H1 (cell line): ENCODE results near the gene VEPH1. TPM values are rescaled to one million over a fixed set of nuclear protein-coding genes. Genes with fewer than 3 reads are reported as not detected.

Experiments
- CTCF ChIA-PET: fragments of 300-600 bp; sonication (Branson Sonifier 250); formaldehyde crosslinking; loops from one replicate; lab custom pipeline; 2021; ENCODE audit not compliant: partially characterized antibody; lab: Charles Lee
- POLR2A ChIA-PET: fragments of 300-600 bp; sonication (Branson Sonifier 250); formaldehyde crosslinking; loops from one replicate; lab custom pipeline; 2021; ENCODE audit warnings: inconsistent platforms; ENCODE audit not compliant: partially characterized antibody; lab: Charles Lee
- DNase-seq, 2 experiments: peaks; one replicate each; pipeline versions ENCODE4 v3.0.0 to v3.0.0-alpha.2; 2010 to 2022; ENCODE audit warnings: low spot score in 2 of 2, low read depth in 1 of 2, mixed read lengths in 1 of 2
- FAIRE-seq: peaks from 2 replicates; lab custom pipeline; 2011; peaks lifted over from hg19 to GRCh38; lab: Jason Lieb, UNC
- H2AFZ ChIP-seq: 2 replicates; pipeline ENCODE4 v1.8.1; 2012; ENCODE audit warnings: low read length, inconsistent platforms
- H2AK5ac ChIP-seq: 2 replicates; pipeline ENCODE4 v1.6.1; 2013; ENCODE audit warnings: low read depth, low read length
- H2BK120ac ChIP-seq: replicated peaks from 2 replicates; pipeline ENCODE3; 2013; ENCODE audit warnings: low read depth, low read length, inconsistent platforms
- H2BK12ac ChIP-seq: 2 replicates; pipeline ENCODE4 v1.6.1; 2013; ENCODE audit warnings: low read depth, low read length
- H2BK15ac ChIP-seq: 2 replicates; pipeline ENCODE4 v1.6.1; 2013; ENCODE audit warnings: low read length
- H2BK20ac ChIP-seq: 2 replicates; pipeline ENCODE4 v1.6.1; 2013; ENCODE audit warnings: low read length
- H2BK5ac ChIP-seq: 2 replicates; pipeline ENCODE4 v1.6.1; 2013; ENCODE audit warnings: low read depth, low read length
- H3K14ac ChIP-seq: 2 replicates; pipeline ENCODE4 v1.6.1; 2013; ENCODE audit warnings: inconsistent platforms; ENCODE audit not compliant: insufficient read length
- H3K18ac ChIP-seq: 2 replicates; pipeline ENCODE4 v1.6.1; 2013; ENCODE audit warnings: low read length; ENCODE audit errors: extremely low read depth
- H3K23ac ChIP-seq: 2 replicates; pipeline ENCODE4 v1.6.1; 2013; ENCODE audit warnings: inconsistent platforms; ENCODE audit not compliant: insufficient read length
- H3K23me2 ChIP-seq: 2 replicates; pipeline ENCODE4 v1.6.1; 2013; ENCODE audit warnings: low read depth, low read length
- H3K27ac ChIP-seq: 2 replicates; pipeline ENCODE4 v1.6.1; 2011; ENCODE audit warnings: low read depth, low read length, inconsistent platforms
- H3K27me3 ChIP-seq, 4 experiments: replicated peaks in 1 of 4; 1 replicate in 1 of 4; 2 replicates in 3 of 4; pipeline versions ENCODE4 v1.6.1 to v1.8.1; 2011 to 2013; ENCODE audit warnings: low read length in 3 of 4, mild to moderate bottlenecking in 3 of 4, inconsistent platforms in 2 of 4, mixed read lengths in 2 of 4, moderate library complexity in 1 of 4; ENCODE audit not compliant: control insufficient read depth in 3 of 4, insufficient read depth in 3 of 4; ENCODE audit errors: extremely low read depth in 1 of 4
- H3K36me3 ChIP-seq, 4 experiments: 2 replicates each; pipeline versions ENCODE4 v1.6.1 to v1.8.1; 2011 to 2013; ENCODE audit warnings: mild to moderate bottlenecking in 4 of 4, low read length in 3 of 4, moderate library complexity in 2 of 4, control low read depth in 1 of 4, inconsistent platforms in 1 of 4; ENCODE audit not compliant: insufficient read depth in 4 of 4, control insufficient read depth in 2 of 4
- H3K4ac ChIP-seq: replicated peaks from 2 replicates; pipeline ENCODE3; 2013; ENCODE audit warnings: low read length, low read depth, mixed read lengths, inconsistent platforms; ENCODE audit not compliant: insufficient read length
- H3K4me1 ChIP-seq, 4 experiments: replicated peaks in 1 of 4; 1 replicate in 1 of 4; 2 replicates in 3 of 4; pipeline versions ENCODE4 v1.6.1 to v1.8.1; 2011 to 2013; ENCODE audit warnings: low read length in 3 of 4, inconsistent platforms in 2 of 4, mixed read lengths in 1 of 4; ENCODE audit not compliant: insufficient read depth in 4 of 4, control insufficient read depth in 3 of 4
- H3K4me2 ChIP-seq, 2 experiments: 2 replicates each; pipeline versions ENCODE4 v1.6.1 to v1.8.1; 2011 to 2013; ENCODE audit warnings: low read depth in 2 of 2, low read length in 2 of 2, control low read depth in 1 of 2, inconsistent platforms in 1 of 2, mild to moderate bottlenecking in 1 of 2; ENCODE audit not compliant: insufficient read depth in 1 of 2
- H3K4me3 ChIP-seq, 4 experiments: fragments of 200-600, 300-600 bp in 1 of 4; sonication (generic), shearing (Covaris generic), sonication (Bioruptor Twin) in 1 of 4; 2 replicates each; pipeline versions ENCODE4 v1.5.1 to v1.8.1; 2011 to 2016; ENCODE audit warnings: low read length in 4 of 4, low read depth in 3 of 4, control low read depth in 2 of 4, inconsistent platforms in 2 of 4, mild to moderate bottlenecking in 2 of 4, mixed read lengths in 1 of 4, moderate library complexity in 1 of 4; ENCODE audit not compliant: insufficient read depth in 2 of 4; ENCODE audit errors: extremely low read depth in 1 of 4
- H3K56ac ChIP-seq: replicated peaks from 2 replicates; pipeline ENCODE3; 2013; ENCODE audit warnings: low read depth, mild to moderate bottlenecking, mixed read lengths, low read length, inconsistent platforms; ENCODE audit not compliant: insufficient read length
- H3K79me1 ChIP-seq: 2 replicates; pipeline ENCODE4 v1.6.1; 2013; ENCODE audit warnings: low read depth, low read length, control low read depth
- H3K79me2 ChIP-seq, 2 experiments: 2 replicates each; pipeline versions ENCODE4 v1.6.1 to v1.8.1; 2012 to 2013; ENCODE audit warnings: low read length in 2 of 2, mild to moderate bottlenecking in 2 of 2, inconsistent platforms in 1 of 2; ENCODE audit not compliant: insufficient read depth in 2 of 2, control insufficient read depth in 1 of 2
- H3K9ac ChIP-seq, 4 experiments: replicated peaks in 1 of 4; 1 replicate in 1 of 4; 2 replicates in 3 of 4; pipeline versions ENCODE4 v1.6.1 to v1.8.1; 2011 to 2013; ENCODE audit warnings: low read depth in 3 of 4, low read length in 3 of 4, control low read depth in 2 of 4, mild to moderate bottlenecking in 2 of 4, moderate library complexity in 2 of 4, inconsistent platforms in 1 of 4; ENCODE audit errors: extremely low read depth in 1 of 4
- H3K9me3 ChIP-seq, 2 experiments: 2 replicates each; pipeline versions ENCODE4 v1.6.1 to v1.8.1; 2012 to 2013; ENCODE audit warnings: mild to moderate bottlenecking in 2 of 2, moderate library complexity in 2 of 2, control low read depth in 1 of 2, inconsistent platforms in 1 of 2, low read depth in 1 of 2, low read length in 1 of 2, mixed read lengths in 1 of 2; ENCODE audit not compliant: insufficient read depth in 2 of 2
- H4K20me1 ChIP-seq, 2 experiments: replicated peaks in 1 of 2; 2 replicates each; pipeline versions ENCODE3 to v1.8.1; 2011 to 2013; ENCODE audit warnings: inconsistent platforms in 2 of 2, low read length in 2 of 2, mild to moderate bottlenecking in 1 of 2; ENCODE audit not compliant: insufficient read depth in 2 of 2, control insufficient read depth in 1 of 2
- H4K5ac ChIP-seq: 2 replicates; pipeline ENCODE4 v1.6.1; 2013; ENCODE audit warnings: low read length, low read depth, mixed read lengths, inconsistent platforms; ENCODE audit not compliant: insufficient read length
- H4K8ac ChIP-seq: 2 replicates; pipeline ENCODE4 v1.8.0; 2013; ENCODE audit warnings: mild to moderate bottlenecking, moderate library complexity, low read length, inconsistent platforms; ENCODE audit not compliant: insufficient read depth; ENCODE audit errors: extremely low read depth
- H4K91ac ChIP-seq: replicated peaks from 2 replicates; pipeline ENCODE3; 2013; ENCODE audit warnings: low read length, mixed read lengths, inconsistent platforms; ENCODE audit not compliant: insufficient read length
- ATF3 ChIP-seq: IDR thresholded peaks from 2 replicates; pipeline ENCODE4 v1.6.1; 2011; ENCODE audit warnings: low read depth, mild to moderate bottlenecking, low read length; ENCODE audit not compliant: insufficient read depth
- CBX8 ChIP-seq: fragments of 300-800, 300-1000 bp; sonication (generic); IDR thresholded peaks from 2 replicates; pipeline ENCODE4 v1.7.1; 2016; ENCODE audit warnings: low read depth, low read length, borderline replicate concordance
- CHD2 ChIP-seq: IDR thresholded peaks from 2 replicates; pipeline ENCODE4 v1.6.1; 2012; ENCODE audit warnings: low read length, improper control_type of control experiment
- KDM4A ChIP-seq: IDR thresholded peaks from one replicate; pipeline ENCODE4 v1.7.1; 2012; ENCODE audit warnings: low read depth, mild to moderate bottlenecking, moderate library complexity, low read length, inconsistent platforms; ENCODE audit not compliant: severe bottlenecking
- POU5F1 ChIP-seq: IDR thresholded peaks from 2 replicates; pipeline ENCODE4 v1.6.1; 2011; ENCODE audit warnings: low read depth, mild to moderate bottlenecking, low read length, moderate library complexity
- RNF2 ChIP-seq: fragments of 200-900, 300-1000 bp; sonication (generic); IDR thresholded peaks from 2 replicates; pipeline ENCODE4 v1.7.1; 2016; ENCODE audit warnings: borderline replicate concordance, low read depth, mild to moderate bottlenecking, antibody characterized with exemption, low read length; ENCODE audit not compliant: poor library complexity, severe bottlenecking; ENCODE audit errors: missing control alignments
- WGBS, 2 experiments: shearing (Covaris generic) in 1 of 2; methylation state at CpG; one replicate each; pipeline versions ENCODE4 v1.1.6 to v1.1.7; 2013 to 2015; ENCODE audit warnings: low lambda C conversion rate in 2 of 2, mixed read lengths in 2 of 2, inconsistent platforms in 1 of 2, low coverage in 1 of 2, missing lambda C conversion rate in 1 of 2; ENCODE audit not compliant: insufficient replicate concordance in 2 of 2, insufficient coverage in 1 of 2, insufficient read length in 1 of 2; ENCODE audit errors: extremely low coverage in 1 of 2, missing lambda C conversion rate in 1 of 2; 5-methylcytosine and 5-hydroxymethylcytosine counted together
- polyA plus RNA-seq, 7 experiments: library from polyadenylated mRNA; depleted of rRNA in 3 of 7; stranded (reverse) in 5 of 7; unstranded in 2 of 7; fragments of >200 nt in 5 of 7; fragments of 200-250 nt in 2 of 7; gene quantifications; 1 replicate in 5 of 7; 2 replicates in 1 of 7; 4 replicates in 1 of 7; pipeline versions ENCODE4 v1.2.1 to v1.2.3, GENCODE V29; 2011 to 2013; ENCODE audit warnings: missing spikeins in 2 of 7, mixed read lengths in 2 of 7
- total RNA-seq: library from RNA; stranded (reverse); fragmentation: NEBNext Ultra II Directional; extraction: Animal tissue kit (Norgen Biotek cat#: 25700); gene quantifications from 2 replicates; pipeline ENCODE4 v1.2.1, GENCODE V29; 2021

VEPH1 gene
- total and polyA plus RNA-seq, 2 of the 8 experiments (the other 6 are each of a cell fraction or from before 2014, with no cell fraction given) = 12.0 to 18.3 TPM

GRCh38 chr3:157219215-157219614, 284.0 kb downstream of the VEPH1 start:
- TF ChIP-seq CHD2 (no peak), CBX8 (no peak), ATF3 (no peak), KDM4A (no peak), RNF2 (no peak), POU5F1 (no peak)
- Histone ChIP-seq H3K23me2 (no peaks in the 10 kb centered on the region), H4K91ac (no peak overlapping the region), H3K18ac (no peak overlapping the region), H3K4ac (no peak overlapping the region), H3K79me1 (no peaks in the 10 kb centered on the region), H4K20me1 (no peaks in the 10 kb centered on the region), H4K8ac (no peak overlapping the region), H3K14ac (no peak overlapping the region), H3K4me2 (no peak overlapping the region), H2BK120ac (no peak overlapping the region), H3K4me1 (no peaks in the 10 kb centered on the region), H2BK5ac (no peak overlapping the region), H3K79me2 (no peaks in the 10 kb centered on the region), H3K23ac (no peak overlapping the region), H3K36me3 (no peaks in the 10 kb centered on the region), H3K27ac (no peak overlapping the region), H2AFZ (no peak overlapping the region), H2BK15ac (no peak overlapping the region), H3K9ac (no peak overlapping the region), H3K4me3 (no peak overlapping the region), H4K5ac (no peak overlapping the region), H3K56ac (no peak overlapping the region), H3K27me3 (no peaks in the 10 kb centered on the region), H2AK5ac (no peak overlapping the region), H2BK20ac (no peak overlapping the region), H3K9me3 (peaks cover 0 to 2% of the 10 kb centered on the region in 2 experiments; a peak in 1 of 4 replicates), H2BK12ac (no peak overlapping the region)
- DNase-seq = no peak
- no peak for FAIRE-seq
- ChIA-PET CTCF (interaction anchor here (0.8 to 3.0 kb wide), 2 partner anchors 14 to 17 kb away, joined by 3 to 14 read pairs; no protein-coding TSS in a partner anchor), POLR2A (no interaction called here)
- 91% methylated on average over 3 of the region's 3 CpGs; no CpG with 5 or more reads in 1 of the 2 experiments for WGBS, 2 experiments
